Duodenal mucosa (tissue), 2 donors: Measurements from ENCODE around the gene UBE2N.

Source experiments
- H3K27ac ChIP-seq: one replicate; pipeline ENCODE4 v1.7.0; 2013; ENCODE audit warnings: low read depth, low read length
- H3K27me3 ChIP-seq, 2 donors: one replicate each; pipeline ENCODE4 v1.7.0; 2013; ENCODE audit warnings: low read length in 2 of 2, control low read depth in 1 of 2; ENCODE audit not compliant: insufficient read depth in 2 of 2, control insufficient read depth in 1 of 2
- H3K36me3 ChIP-seq, 2 donors: one replicate each; pipeline ENCODE4 v1.7.0; 2013; ENCODE audit warnings: low read length in 2 of 2, control low read depth in 1 of 2; ENCODE audit not compliant: insufficient read depth in 2 of 2, control insufficient read depth in 1 of 2
- H3K4me1 ChIP-seq, 2 donors: one replicate each; pipeline ENCODE4 v1.7.0; 2013; ENCODE audit warnings: low read length in 2 of 2, control low read depth in 1 of 2; ENCODE audit not compliant: insufficient read depth in 2 of 2, control insufficient read depth in 1 of 2
- H3K4me3 ChIP-seq, 2 donors: one replicate each; pipeline ENCODE4 v1.7.0; 2013; ENCODE audit warnings: low read length in 2 of 2, low read depth in 1 of 2
- H3K9ac ChIP-seq, 2 donors: one replicate each; pipeline ENCODE4 v1.7.0; 2013; ENCODE audit warnings: low read length in 2 of 2, low read depth in 1 of 2
- H3K9me3 ChIP-seq, 2 donors: one replicate each; pipeline ENCODE4 v1.7.0; 2013; ENCODE audit warnings: low read length in 2 of 2, control low read depth in 1 of 2; ENCODE audit not compliant: control insufficient read depth in 1 of 2

UBE2N gene

GRCh38 chr12:93465841-93466240, 24.1 kb upstream of the UBE2N start:
- H3K4me3 ChIP-seq = no peak overlapping the region
- no peaks in the 10 kb centered on the region for H3K27me3 ChIP-seq
- H3K9ac ChIP-seq = no peak overlapping the region
- H3K9me3 ChIP-seq = no peaks in the 10 kb centered on the region
- H3K27ac ChIP-seq = no peak overlapping the region
- H3K4me1 ChIP-seq = peaks cover 11 to 17% of the 10 kb centered on the region in 2 donors
- H3K36me3 ChIP-seq = peaks cover 0 to 6% of the 10 kb centered on the region in 2 donors

- no peak overlapping the region for H3K4me3 ChIP-seq
- no peak overlapping the region for H3K27ac ChIP-seq
- no peaks in the 10 kb centered on the region for H3K27me3 ChIP-seq
- no peak overlapping the region for H3K9ac ChIP-seq
- H3K36me3 ChIP-seq = no peaks in the 10 kb centered on the region
- H3K4me1 ChIP-seq = no peaks in the 10 kb centered on the region
- no peaks in the 10 kb centered on the region for H3K9me3 ChIP-seq
These were observed 19.8 kb upstream of the UBE2N start for GRCh38 chr12:93461503-93461902.

GRCh38 chr12:93460902-93461301, 19.2 kb upstream of the UBE2N start:
- no peak overlapping the region for H3K4me3 ChIP-seq
- H3K27me3 ChIP-seq = no peaks in the 10 kb centered on the region
- H3K9ac ChIP-seq = no peak overlapping the region
- H3K9me3 ChIP-seq = no peaks in the 10 kb centered on the region
- no peak overlapping the region for H3K27ac ChIP-seq
- H3K4me1 ChIP-seq = no peaks in the 10 kb centered on the region
- H3K36me3 ChIP-seq = no peaks in the 10 kb centered on the region

GRCh38 chr12:93460003-93460402, 18.3 kb upstream of the UBE2N start:
- Histone ChIP-seq H3K4me1 (no peaks in the 10 kb centered on the region), H3K27ac (no peak overlapping the region), H3K4me3 (no peak overlapping the region), H3K36me3 (no peaks in the 10 kb centered on the region), H3K9ac (no peak overlapping the region), H3K27me3 (no peaks in the 10 kb centered on the region), H3K9me3 (no peaks in the 10 kb centered on the region)

GRCh38 chr12:93459097-93459496, 17.4 kb upstream of the UBE2N start:
- Histone ChIP-seq H3K4me3 (no peak overlapping the region), H3K9me3 (no peaks in the 10 kb centered on the region), H3K27me3 (no peaks in the 10 kb centered on the region), H3K4me1 (no peaks in the 10 kb centered on the region), H3K9ac (no peak overlapping the region), H3K27ac (no peak overlapping the region), H3K36me3 (no peaks in the 10 kb centered on the region)

- H3K27ac ChIP-seq = no peak overlapping the region
- no peaks in the 10 kb centered on the region for H3K9me3 ChIP-seq
- H3K36me3 ChIP-seq = no peaks in the 10 kb centered on the region
- no peaks in the 10 kb centered on the region for H3K4me1 ChIP-seq
- no peak overlapping the region for H3K9ac ChIP-seq
- H3K27me3 ChIP-seq = no peaks in the 10 kb centered on the region
- H3K4me3 ChIP-seq = no peak overlapping the region
These were observed 14.3 kb upstream of the UBE2N start for GRCh38 chr12:93456077-93456476.

- Histone ChIP-seq H3K4me3 (no peak overlapping the region), H3K4me1 (no peaks in the 10 kb centered on the region), H3K9me3 (no peaks in the 10 kb centered on the region), H3K9ac (no peak overlapping the region), H3K27ac (no peak overlapping the region), H3K36me3 (no peaks in the 10 kb centered on the region), H3K27me3 (no peaks in the 10 kb centered on the region)
These were observed 11.9 kb upstream of the UBE2N start for GRCh38 chr12:93453633-93454032.

GRCh38 chr12:93451423-93452158, 9.8 kb upstream of the UBE2N start:
- no peaks in the 10 kb centered on the region for H3K4me1 ChIP-seq
- H3K4me3 ChIP-seq = no peak overlapping the region
- H3K27me3 ChIP-seq = no peaks in the 10 kb centered on the region
- no peaks in the 10 kb centered on the region for H3K36me3 ChIP-seq
- H3K9me3 ChIP-seq = no peaks in the 10 kb centered on the region
- H3K9ac ChIP-seq = no peak overlapping the region
- no peak overlapping the region for H3K27ac ChIP-seq

- H3K36me3 ChIP-seq = no peaks in the 10 kb centered on the region
- no peaks in the 10 kb centered on the region for H3K27me3 ChIP-seq
- H3K9me3 ChIP-seq = no peaks in the 10 kb centered on the region
- H3K4me3 ChIP-seq = no peak overlapping the region
- H3K27ac ChIP-seq = no peak overlapping the region
- H3K4me1 ChIP-seq = no peaks in the 10 kb centered on the region
- no peak overlapping the region for H3K9ac ChIP-seq
These were observed 7.5 kb upstream of the UBE2N start for GRCh38 chr12:93449277-93449676.

- no peaks in the 10 kb centered on the region for H3K4me1 ChIP-seq
- H3K4me3 ChIP-seq = no peak overlapping the region
- no peaks in the 10 kb centered on the region for H3K27me3 ChIP-seq
- no peak overlapping the region for H3K27ac ChIP-seq
- H3K9ac ChIP-seq = no peak overlapping the region
- no peaks in the 10 kb centered on the region for H3K36me3 ChIP-seq
- H3K9me3 ChIP-seq = no peaks in the 10 kb centered on the region
These were observed 7.0 kb upstream of the UBE2N start for GRCh38 chr12:93448796-93449195.
